Measurements from ENCODE around the gene SMYD3.

SMYD3 gene

DNA sequence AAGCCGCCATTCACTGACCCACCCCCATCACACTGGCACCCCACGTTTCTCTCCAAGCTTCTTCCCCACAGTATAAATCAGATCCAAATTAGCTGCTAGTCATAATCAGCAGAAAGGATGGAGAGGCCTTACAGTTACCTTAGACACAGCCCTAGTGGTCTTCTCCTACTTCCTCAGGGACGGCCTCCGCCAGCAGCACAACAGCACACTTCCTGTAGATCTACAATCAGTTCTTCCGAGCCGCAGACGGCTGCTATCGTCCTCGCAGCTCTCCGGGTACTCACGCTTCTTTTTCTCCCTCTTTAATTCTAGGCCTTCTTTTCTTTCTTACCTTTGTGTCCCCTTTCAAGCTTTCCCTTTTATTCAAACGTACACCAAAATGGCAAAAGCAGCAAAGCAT lies 313.5 kb downstream of the SMYD3 start:
- Histone ChIP-seq H3K4me3 (replicated peaks; ENCODE audit: low read depth, low read length) (no peak overlapping the region), H3K27me3 (replicated peaks; ENCODE audit: control insufficient read depth, insufficient read depth, low read length) (no peaks in the 10 kb centered on the region), H3K36me3 (ENCODE audit: control insufficient read depth, insufficient read depth, low read length) (no peaks in the 10 kb centered on the region)
- TF ChIP-seq, protein P1, sequence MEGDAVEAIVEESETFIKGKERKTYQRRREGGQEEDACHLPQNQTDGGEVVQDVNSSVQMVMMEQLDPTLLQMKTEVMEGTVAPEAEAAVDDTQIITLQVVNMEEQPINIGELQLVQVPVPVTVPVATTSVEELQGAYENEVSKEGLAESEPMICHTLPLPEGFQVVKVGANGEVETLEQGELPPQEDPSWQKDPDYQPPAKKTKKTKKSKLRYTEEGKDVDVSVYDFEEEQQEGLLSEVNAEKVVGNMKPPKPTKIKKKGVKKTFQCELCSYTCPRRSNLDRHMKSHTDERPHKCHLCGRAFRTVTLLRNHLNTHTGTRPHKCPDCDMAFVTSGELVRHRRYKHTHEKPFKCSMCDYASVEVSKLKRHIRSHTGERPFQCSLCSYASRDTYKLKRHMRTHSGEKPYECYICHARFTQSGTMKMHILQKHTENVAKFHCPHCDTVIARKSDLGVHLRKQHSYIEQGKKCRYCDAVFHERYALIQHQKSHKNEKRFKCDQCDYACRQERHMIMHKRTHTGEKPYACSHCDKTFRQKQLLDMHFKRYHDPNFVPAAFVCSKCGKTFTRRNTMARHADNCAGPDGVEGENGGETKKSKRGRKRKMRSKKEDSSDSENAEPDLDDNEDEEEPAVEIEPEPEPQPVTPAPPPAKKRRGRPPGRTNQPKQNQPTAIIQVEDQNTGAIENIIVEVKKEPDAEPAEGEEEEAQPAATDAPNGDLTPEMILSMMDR (IDR thresholded peaks at IDR 0.05; ENCODE audit: insufficient read depth, low read length, poor library complexity, severe bottlenecking) = no peak
- DNase-seq (ENCODE audit: extremely low read depth, insufficient read length) = no peak

DNA sequence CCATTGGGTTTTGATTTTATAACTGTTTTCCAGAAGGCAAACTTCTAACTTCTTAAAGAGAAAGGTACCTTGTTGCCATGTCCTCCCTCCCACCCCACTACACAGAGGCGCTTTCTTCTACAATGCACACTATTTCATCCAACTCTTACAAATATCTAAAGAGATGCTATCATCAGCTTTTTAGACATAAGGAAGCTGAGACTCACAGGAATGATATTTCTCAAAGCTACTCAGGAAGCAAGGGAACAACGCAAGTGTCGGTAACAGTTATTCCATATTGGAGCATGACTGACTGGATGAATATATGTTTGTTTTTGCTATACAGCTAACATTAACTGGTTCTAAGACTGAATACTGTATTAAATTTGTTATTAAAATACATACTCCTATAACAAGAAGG lies 318.0 kb downstream of the SMYD3 start:
- H3K4me3 ChIP-seq (replicated peaks; ENCODE audit: low read depth, low read length) = no peak overlapping the region
- no peak for DNase-seq (ENCODE audit: extremely low read depth, insufficient read length)
- TF ChIP-seq, protein P1 (IDR thresholded peaks at IDR 0.05; ENCODE audit: insufficient read depth, low read length, poor library complexity, severe bottlenecking) = no peak

DNA sequence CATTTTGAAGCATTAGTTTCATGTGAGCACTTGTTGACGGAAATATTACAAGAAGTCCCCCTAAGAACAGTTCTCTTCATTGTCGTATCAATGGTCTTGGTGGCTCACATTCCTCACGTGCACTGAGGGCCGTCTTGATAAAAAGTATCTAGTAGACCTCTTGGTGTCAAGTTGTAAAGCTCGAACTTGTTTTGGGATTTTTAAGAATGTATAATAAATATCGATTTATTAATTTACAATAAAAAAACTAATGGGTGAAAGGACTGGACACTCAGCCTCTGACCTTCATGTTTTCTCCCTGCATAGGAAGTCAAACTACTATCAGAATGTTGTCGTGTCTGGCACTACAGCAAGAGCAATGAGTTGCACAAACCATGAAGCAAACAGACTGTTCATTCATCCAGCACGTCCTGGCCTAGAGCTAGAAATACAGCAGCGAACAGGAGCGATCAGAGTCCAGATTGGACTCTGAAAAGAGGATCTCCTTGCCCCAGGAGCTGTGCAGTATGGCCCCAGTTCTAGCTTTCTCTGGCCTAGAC lies 319.2 kb downstream of the SMYD3 start:
- no peaks in the 10 kb centered on the region for H3K27me3 ChIP-seq (replicated peaks; ENCODE audit: control insufficient read depth, insufficient read depth, low read length)
- no peak for DNase-seq (ENCODE audit: extremely low read depth, insufficient read length)
- no peak overlapping the region for H3K4me3 ChIP-seq (replicated peaks; ENCODE audit: low read depth, low read length)
- TF ChIP-seq, protein P1 (IDR thresholded peaks at IDR 0.05; ENCODE audit: insufficient read depth, low read length, poor library complexity, severe bottlenecking) = no peak
- H3K36me3 ChIP-seq (ENCODE audit: control insufficient read depth, insufficient read depth, low read length) = no peaks in the 10 kb centered on the region

More for the DNA sequence above, 318.0 kb downstream of the SMYD3 start:
- H3K36me3 ChIP-seq (ENCODE audit: control insufficient read depth, insufficient read depth, low read length) = no peaks in the 10 kb centered on the region
- H3K27me3 ChIP-seq (replicated peaks; ENCODE audit: control insufficient read depth, insufficient read depth, low read length) = no peaks in the 10 kb centered on the region

DNA sequence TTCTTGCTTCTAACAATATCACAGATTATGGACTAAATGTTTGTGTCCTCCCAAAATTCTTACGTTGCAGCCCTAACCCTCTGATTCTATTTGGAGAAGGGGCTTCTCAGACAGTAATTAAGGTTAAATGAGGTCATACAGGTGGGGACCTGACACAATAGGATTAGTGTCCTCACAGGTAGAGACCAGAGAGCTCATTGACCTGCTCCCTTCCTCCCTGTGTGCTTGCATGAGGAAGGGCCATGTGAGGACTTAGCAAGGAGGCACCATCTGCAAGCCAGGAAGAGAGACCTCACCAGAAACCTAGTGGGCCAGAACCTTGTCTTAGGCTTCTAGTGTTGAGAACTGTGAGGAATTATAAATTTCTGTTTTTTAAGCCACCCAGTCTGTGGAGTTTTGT lies 322.6 kb downstream of the SMYD3 start:
- no peak overlapping the region for H3K4me3 ChIP-seq (replicated peaks; ENCODE audit: low read depth, low read length)
- TF ChIP-seq, protein P1 (IDR thresholded peaks at IDR 0.05; ENCODE audit: insufficient read depth, low read length, poor library complexity, severe bottlenecking) = no peak
- DNase-seq (ENCODE audit: extremely low read depth, insufficient read length) = no peak
- no peaks in the 10 kb centered on the region for H3K36me3 ChIP-seq (ENCODE audit: control insufficient read depth, insufficient read depth, low read length)
- no peaks in the 10 kb centered on the region for H3K27me3 ChIP-seq (replicated peaks; ENCODE audit: control insufficient read depth, insufficient read depth, low read length)

DNA sequence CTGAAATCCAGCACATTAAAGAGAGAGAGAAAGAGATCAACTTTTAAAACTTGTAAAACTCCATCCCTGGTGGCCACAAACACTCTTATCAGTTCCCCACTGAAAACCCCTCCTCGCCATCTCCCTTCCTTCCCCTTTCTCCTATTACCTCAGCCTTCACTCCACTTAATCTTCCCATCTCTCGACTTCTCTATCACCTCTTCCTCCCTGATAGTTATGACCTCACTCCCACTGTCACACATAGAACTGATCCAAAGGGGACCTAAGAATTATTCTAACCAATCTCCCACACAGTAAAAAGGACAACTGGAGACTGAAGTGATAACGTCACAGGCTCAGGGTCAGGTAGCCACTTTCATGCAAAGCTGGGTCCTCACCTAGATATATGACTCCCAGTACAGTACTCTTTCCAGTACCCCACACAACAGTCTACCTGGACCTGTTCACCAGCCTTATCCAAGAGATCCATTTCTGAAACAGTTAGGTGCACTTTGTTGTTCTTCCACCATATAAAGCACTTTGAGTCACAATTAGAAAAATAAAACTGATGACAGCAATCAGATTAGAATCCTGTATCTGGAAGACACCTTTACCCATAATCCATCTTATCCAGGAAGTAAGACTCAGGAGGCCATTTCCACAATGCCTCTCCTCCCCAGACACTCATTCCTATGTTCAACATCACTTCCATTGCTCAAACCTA lies 324.8 kb downstream of the SMYD3 start:
- TF ChIP-seq, protein P1 (IDR thresholded peaks at IDR 0.05; ENCODE audit: insufficient read depth, low read length, poor library complexity, severe bottlenecking) = no peak
- Histone ChIP-seq H3K36me3 (ENCODE audit: control insufficient read depth, insufficient read depth, low read length) (no peaks in the 10 kb centered on the region), H3K4me3 (replicated peaks; ENCODE audit: low read depth, low read length) (no peak overlapping the region), H3K27me3 (replicated peaks; ENCODE audit: control insufficient read depth, insufficient read depth, low read length) (no peaks in the 10 kb centered on the region)
- DNase-seq (ENCODE audit: extremely low read depth, insufficient read length) = no peak

Data from GM06990 (cell line).